Limb (tissue), 2 donors: ENCODE data around the gene ADGRB3.
"Not testable (repeated sequence)": the region's sequence is repeated elsewhere in the genome, so short reads cannot be mapped to it uniquely, and the experiment has no call there.

Source experiments
- DNase-seq, 2 donors: peaks; one replicate each; pipeline ENCODE4 v3.0.0-alpha.2; 2016; ENCODE audit errors: extremely low spot score in 2 of 2

The ADGRB3 gene

DNA sequence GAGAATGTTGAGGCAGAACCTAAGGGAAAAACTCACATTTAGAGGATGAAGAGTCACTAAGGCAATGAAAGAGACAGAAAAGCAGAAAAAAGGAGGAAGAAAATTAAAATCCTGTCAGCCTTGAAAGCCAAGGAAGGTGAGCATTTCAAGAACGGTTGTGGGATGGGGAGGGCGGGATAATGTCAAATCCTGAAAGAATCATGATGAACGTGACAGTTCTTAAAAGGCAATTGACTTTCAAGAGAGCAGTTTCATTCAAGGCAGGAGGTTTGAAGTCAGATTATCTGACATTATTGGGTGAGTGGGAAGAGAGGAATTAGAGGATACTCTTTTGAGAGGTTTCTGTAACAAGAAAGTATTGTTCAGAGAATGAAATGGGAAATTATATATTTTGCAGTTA is 284.5 kb downstream of the ADGRB3 start:
- DNase-seq: no peak

DNA sequence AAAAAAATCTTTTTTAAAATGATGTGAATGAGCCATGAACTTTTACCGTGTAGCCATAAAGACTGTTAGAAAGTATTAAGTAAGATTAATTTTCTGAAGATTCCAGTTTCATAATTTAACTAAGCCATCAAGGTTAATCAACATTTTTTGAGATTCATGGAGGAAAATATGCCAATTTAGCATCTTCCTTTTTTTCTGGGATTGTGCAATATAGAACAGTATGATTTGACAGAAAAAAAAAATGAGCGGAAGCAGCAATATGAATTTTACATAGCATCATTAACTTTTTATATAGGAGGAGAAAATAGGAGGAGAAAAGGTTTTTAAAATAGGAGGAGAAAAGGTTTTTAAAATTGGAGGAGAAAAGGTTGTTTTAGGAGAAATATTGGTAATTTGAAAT is 306.3 kb downstream of the ADGRB3 start:
- no peak for DNase-seq

DNA sequence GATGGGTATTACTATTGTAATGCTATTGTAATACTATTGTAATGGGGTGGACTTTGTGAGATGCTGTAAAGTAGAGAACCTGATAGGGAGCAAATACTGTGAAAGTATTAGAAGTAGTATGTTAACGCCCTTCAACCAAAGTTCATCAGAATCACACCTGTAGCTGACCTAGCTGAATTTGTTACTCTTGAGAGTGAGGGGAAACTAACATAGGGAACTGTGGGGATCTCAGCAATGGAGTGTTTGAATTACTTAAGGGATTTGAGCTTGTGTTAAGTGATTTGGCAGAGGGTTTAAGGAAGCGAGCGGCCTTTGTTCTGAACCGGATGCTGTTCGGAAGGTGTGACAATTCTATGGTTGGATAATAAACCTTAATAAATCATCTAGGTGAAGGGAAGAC is 312.6 kb downstream of the ADGRB3 start:
- DNase-seq: no peak

DNA sequence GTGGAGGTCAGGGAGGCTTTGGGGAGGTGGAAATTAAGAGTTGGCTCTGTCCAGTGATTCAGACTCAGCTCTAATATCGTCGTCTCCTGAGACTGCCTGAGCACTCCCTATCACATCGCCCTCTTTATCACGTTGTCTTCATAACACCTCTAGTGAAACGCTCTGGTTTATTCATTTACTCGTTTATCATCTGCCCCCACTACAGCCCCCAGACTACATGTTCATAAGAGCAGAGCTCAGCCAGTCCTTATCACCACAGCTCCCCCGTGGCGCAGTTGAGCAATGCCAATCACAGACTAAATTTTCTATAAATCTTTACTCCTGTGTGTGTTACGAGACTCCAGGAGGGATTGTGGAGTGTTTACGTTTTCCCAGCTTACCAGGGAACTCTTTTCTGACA is 316.2 kb downstream of the ADGRB3 start:
- DNase-seq: no peak

DNA sequence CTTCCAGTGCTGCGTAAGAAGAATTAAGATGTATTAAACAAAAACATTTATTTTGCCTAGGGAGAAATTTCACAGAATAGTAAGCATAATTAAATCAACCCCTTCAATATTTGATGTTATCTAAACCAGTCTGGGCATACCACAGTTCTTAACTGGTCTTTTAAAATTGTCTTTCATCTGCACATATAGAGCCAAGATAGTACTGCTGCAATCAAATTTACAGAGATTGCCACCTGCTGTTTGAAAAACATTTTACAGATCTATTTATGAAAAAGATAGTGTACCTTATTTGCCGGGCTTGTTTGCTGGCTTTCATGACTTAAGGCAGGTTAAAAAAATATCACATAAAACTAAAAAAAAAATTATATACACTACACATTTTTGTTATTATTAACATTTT is 323.2 kb downstream of the ADGRB3 start:
- no peak for DNase-seq

DNA sequence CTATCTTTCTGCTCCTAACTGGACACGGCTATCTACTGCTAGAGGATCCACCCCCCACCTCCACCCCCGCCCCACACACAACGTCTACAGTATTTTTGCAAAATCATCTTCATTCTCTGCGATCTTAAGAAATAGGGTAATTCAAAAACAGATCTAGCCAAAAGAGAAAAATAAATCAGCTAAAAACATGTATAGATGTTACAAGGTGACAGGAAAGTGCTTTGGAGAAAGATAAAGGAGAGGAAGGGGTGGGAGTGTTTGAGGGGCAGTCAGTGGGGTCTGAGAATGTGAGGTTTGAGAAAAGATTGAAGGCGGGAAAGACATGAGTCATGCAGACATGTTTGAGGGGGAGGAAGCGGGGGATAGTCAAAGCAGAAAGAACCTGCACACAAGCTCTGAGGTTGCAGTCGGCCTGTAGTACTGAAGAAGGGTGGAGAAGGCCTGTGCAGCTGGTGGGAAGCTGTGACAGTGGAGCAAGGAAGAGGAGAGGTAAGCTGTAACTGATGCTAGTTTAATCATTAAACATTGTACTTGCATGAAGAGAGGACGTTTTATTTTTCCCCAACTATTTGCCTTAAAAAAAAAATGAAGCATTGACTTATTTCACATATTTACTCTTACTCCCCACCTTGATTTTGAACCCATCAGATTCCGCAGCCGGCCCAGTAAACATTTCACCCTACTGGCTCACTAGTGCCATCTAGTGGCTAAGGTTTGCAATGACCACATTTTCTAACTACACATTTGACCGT is 332.6 kb downstream of the ADGRB3 start:
- peak; percentile 36 to 68 for DNase-seq

DNA sequence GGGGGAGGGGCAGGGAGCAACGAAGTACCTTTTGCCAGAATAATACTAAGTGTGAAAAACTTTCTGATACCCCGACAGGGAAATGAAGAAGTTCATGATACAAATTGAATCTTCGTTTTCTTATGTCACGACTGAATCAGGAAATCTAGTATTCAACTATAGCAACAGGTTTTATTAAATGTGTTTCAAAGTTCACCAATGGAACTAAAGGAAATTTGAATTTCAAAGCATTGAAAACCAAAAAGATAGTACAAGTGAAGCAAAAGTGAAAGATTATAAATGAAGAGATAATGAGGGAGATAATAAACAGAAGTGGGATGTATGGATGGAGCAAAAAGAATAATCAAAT is 333.2 kb downstream of the ADGRB3 start:
- no peak for DNase-seq

DNA sequence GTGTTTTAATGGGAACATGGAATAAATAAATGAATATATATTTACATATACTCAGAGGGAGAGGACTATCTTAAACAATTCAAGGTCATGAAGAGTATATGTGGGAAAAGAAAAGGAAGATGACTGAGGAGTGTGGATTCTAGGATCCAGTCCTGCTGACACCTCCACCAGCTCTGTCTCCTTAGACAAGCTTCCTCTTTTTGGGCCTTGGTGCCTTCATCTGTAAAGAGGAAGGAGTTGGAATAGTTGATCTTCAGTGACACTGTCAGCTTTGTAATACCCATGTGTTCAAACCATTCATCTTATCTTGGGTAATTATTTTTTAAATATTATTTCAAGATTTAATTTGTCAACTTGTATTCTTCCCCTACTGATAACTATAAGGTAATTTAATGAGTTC is 338.0 kb downstream of the ADGRB3 start:
- no peak for DNase-seq

DNA sequence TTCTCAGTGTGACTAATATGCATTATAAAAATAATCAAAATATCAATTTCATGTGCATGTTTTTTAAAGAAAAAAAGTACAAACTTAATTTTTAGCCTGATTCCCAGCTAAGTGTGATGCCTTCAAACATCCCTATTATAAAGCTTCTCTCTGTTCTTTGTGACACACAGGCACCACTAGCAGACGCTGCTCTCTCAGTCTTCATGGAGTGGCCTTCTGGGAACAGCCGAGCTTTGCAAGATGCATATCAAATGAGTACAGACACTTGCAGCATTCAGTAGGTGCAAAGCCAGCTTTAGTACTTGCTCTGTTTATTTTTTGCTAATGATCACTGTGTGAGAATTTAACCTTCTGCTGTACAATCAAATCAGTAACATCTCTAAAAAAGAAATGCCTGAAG is 340.0 kb downstream of the ADGRB3 start:
- DNase-seq: peak in 1 of 2 donors; percentile 30

DNA sequence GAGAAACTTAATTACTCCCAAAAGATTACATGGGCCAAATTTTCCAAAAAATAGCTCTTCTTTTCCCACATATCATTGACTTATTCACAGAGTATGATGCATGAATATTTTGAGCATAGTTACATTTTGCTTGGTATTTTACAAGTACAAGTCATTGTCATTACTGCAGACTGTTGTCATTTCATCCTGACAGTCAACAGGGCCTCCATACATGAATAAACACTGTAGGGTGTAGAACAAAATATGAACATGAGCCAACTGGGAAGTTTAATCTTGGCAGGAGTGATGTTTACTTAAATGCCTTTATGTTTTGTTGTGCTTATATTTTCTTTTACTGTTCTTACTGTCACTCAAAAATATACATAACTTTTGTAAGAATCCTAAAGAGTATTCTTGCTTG is 340.7 kb downstream of the ADGRB3 start:
- no peak for DNase-seq

DNA sequence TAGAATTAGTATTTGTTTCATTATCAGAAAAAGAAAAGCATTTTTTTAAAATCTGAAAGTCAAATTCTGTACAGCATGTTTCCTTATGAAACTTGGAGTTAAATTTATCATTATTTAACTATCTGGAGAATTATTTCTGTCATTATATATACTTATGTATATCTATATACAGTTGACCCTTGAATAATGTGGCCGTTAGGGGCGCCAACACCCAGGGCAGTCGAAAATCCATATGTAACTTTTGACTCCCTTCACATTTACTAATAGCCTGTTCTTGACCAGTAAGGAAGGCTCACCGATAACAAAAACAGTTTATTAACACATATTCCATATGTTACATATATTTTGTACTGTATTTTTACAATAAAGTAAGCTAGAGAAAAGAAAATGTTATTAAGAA is 341.2 kb downstream of the ADGRB3 start:
- no peak for DNase-seq

DNA sequence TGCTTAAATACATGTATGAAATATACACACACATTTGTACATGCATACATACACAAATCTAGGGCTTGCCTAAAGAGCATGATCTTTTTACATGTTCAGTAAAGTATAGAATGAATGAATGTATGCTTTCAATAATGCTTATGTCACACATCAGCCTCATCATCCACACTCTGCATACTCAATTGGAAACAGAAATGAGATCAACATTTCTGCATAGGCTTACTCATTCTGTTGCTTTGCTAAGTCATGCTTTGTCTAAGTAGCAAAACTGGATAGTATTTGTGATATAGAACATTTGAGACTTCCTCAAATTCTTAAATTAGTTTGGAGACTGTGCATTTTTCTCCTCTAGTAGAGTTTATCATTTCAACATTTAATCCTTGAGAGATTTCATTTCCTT is 343.3 kb downstream of the ADGRB3 start:
- no peak for DNase-seq

DNA sequence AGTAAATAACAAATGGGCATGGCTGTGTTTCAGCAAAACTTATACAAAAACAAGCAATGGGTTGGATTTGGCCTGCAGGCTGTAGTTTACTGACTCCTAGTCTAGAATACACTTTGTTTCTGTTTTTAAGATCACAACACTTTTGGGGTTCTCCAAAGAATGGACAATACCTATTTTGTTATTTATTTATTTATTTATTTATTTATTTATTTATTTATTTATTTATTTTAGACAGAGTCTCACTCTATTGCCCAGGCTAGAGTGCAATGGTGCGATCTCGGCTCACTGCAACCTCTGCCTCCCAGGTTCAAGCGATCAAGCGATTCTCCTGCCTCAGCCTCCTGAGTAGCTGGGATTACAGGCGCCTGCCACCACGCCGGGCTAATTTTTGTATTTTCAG is 346.6 kb downstream of the ADGRB3 start:
- not testable (repeated sequence) for DNase-seq

DNA sequence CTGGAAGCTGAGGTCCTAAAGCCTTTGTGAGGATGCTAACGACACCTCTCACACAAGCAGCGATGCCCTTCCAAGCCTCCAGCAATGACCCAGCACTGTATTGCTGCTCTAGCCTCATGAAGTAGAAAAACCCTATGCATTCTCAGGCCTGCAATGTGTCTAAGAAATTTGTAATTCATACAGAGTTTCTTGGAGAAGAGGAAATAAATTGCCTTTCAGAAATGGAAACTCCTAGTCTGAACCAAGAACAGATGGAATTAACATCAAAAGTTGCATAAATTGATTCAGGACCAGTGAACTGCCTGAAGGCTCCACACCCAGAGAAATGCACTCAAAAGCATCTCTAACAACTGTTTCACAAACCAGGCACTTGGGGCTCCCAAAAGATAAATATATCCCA is 353.6 kb downstream of the ADGRB3 start:
- no peak for DNase-seq

DNA sequence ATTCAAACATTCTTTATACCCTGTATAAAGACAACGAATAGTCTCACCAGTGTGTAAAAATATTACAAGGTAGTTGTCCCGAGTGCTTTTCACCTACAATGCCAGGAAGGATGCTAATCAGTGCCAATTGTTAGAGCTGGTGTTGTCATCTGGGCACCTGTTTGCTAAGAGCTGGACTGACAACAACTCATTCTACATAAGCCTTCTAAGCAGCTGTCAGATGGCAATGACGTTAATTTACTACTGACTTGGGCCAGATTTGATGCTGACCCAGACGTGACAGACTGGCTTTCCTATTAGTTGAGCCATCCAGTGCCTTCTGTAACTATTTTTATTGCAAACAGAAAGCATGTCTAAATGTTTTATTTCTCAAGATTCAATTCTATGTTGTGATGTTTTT is 355.2 kb downstream of the ADGRB3 start:
- no peak for DNase-seq

DNA sequence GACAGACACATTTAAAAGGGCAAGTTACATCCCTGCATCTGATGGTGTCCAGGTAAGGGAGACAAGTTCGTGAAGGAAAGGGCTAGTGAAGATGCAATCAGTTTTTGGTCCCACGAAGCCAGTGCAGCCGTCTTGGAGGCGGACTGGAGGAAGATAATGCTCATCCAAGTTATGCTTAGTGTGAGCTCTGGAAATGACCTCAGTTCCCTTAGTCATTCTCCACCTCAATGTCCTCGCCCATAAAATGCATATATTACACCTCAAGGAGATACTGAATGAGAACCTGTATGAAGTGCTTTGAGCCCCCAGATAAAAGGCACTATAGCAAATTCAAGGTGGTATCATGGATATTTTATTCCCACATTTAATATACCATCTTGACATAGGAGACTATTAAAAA is 358.8 kb downstream of the ADGRB3 start:
- DNase-seq: no peak

DNA sequence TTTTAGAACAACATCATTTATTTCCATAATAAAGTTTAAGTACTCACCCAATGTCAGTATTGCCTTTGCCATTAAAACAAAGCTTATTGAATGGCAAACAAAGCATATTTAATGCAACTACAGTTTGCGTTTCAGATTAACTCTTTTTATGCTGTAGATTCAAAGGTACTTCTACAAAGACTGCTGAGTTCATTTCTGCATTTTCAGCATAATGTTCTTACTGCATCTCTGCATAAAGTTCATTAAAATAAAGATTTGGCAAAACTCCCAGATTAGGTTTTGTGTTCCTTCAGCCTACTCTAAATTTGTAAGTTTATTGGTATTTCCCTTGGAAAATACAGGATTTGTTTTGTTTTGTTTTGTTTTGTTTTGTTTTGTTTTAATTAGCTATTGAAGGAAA is 359.4 kb downstream of the ADGRB3 start:
- no peak for DNase-seq

DNA sequence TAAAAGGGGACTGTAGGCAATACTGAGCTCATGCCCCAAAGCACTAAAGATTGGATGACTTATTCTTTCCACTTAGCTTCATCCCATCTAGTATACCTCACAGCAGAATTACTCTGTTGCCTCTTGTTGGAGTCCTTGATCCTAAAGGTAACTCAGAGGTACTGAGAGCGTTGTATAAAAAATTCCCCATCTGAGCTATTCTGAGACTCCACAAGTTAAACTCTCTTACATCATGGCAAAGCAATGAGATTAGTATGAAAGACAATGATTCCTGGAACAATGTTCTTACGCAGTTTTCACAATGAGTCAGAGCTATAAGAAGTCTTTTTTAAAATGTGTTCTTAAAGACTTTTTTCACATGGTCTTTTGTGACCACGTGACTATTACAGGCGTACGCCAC is 370.1 kb downstream of the ADGRB3 start:
- DNase-seq: no peak

DNA sequence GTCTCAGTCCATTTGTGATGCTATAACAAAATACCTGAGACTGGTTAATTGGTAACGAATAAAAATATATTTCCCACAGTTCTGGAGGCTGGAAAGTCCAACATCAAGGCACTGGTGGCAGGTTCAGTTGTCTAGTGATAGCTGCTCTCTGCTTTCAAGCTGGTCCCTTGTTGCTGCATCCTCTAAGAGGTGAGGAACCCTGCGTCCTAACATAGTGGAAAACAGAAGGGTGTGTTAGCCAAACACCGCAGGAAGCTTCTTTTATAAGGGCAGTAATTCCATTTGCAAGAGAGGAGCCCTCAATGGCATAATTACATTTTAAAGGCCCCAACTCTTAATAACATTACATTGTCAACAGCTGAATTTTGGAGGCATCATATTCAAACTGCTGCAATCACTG is 372.7 kb downstream of the ADGRB3 start:
- DNase-seq: no peak

DNA sequence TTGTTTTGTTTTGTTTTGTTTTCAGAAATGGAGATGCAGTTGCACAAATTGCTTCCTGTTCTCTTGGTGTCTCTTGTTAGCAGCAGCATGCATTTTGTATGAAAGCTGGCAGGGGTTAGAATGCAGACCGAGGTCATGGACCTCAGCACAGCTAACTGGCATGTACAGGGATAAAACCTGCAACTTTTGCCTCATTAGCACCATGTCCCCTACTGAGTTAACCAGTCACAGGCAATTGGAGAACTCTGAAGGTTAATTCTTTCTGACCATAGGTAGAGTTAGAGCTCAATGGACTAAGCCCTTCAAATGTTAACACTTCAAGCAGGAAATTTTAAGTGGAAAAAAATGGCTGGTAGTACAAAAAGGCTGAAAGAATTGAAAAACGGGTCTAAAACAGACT is 377.1 kb downstream of the ADGRB3 start:
- no peak for DNase-seq

DNA sequence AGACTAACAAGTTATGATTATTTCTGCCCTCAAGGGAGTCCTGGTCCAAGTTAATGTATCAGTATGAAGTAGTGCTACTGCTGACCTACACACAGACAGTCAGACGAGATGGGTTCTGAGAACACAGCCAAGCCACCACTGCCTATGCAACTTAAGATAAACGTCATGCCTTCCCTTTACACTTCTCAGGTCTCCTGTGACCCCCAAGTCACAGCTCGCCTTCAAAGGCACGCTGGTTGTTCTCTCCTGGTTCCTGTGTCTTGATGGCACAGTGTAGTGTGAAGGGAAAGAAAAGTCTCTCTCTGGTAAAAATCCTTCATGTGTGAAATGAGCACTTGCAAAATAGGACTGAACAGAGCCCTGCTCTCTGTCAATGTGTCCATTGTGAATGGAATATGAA is 377.8 kb downstream of the ADGRB3 start:
- DNase-seq: no peak

DNA sequence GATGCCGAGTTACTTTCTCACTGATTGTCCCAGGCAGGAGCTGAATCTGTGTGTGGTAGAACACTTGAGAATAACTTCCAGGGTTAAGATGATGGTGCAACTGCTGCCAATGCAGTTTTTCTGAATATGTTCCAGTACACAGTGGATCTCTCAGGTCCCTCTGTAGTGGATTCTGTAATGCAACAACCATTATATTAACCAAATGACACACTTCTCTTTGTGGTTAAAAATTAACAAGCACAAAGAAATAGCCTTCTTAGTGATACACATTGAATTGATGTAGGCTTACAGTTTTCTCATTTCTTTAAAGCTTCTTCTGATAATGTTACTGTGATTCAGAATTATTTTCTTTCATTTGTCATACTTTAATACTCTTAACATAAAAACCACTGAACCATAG is 383.8 kb downstream of the ADGRB3 start:
- DNase-seq: no peak

DNA sequence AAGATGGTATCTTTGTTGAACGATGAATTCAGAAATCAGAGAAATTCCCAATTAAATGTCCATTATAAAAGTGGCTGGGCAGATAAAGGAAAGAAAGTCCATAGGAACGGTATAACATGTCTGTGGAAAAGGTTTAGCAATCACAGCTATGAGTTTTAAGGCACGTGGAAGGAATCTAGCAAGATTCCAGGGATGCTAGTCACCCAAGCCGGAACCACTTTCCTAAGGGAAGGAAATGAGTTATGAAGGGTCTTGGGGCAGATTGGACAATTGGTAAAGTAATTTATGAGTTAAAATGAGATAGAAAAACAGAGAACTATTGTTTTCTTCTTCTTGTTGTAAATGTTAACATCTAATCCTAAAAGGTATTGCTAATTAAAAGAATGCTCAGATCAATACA is 384.8 kb downstream of the ADGRB3 start:
- no peak for DNase-seq

DNA sequence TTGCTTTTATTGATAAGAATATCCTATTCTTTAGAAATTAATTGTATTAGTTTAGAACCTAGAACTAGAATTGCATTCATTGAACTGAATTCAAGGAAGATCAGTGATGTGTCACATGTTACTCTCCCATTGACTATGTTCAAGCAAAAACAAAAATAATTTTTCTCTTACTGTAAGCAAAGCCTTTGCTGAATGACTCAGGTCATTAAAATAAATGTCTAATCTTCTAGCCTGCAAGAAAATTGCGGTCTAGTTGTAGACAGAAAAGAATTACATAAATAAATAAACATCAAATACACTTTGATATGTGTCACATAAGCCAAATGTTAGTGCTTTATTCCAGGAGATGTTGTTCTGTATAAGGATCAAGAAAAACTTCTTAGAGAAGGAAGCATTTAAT is 387.9 kb downstream of the ADGRB3 start:
- DNase-seq: no peak
